Hematopoietic multipotent progenitor cell treated with erythropoietin and hydrocortisone succinate and interleukin-3 and kit ligand, for 15 days (in vitro differentiated cells): ENCODE measurements around the gene OR52E1.

Experiments
- DNase-seq: peaks from one replicate; pipeline ENCODE4 v3.0.0-alpha.2; 2015; ENCODE audit warnings: low spot score

OR52E1 gene

GRCh38 chr11:5117588-5117987 lies 48.2 kb downstream of the OR52E1 start:
- DNase-seq: no peak

GRCh38 chr11:5118893-5119292 lies 49.5 kb downstream of the OR52E1 start:
- no peak for DNase-seq
